Stimulated activated CD4-positive, alpha-beta T cell treated with anti-CD3 and anti-CD28 coated beads, Interleukin-15, amount 100 ng/mL, for 48 hours (primary cell): ENCODE data around the gene NATD1.

ENCODE experiments used
- DNase-seq, 2 donors: peaks; one replicate each; pipeline ENCODE4 v3.0.0-alpha.2; 2020; ENCODE audit warnings: low read depth in 2 of 2

The NATD1 gene

GRCh38 chr17:21289902-21290571 is 36.8 kb upstream of the NATD1 start:
- no peak for DNase-seq

GRCh38 chr17:21289175-21289901 is 36.1 kb upstream of the NATD1 start:
- no peak for DNase-seq

- no peak for DNase-seq
Observed at GRCh38 chr17:21288571-21289017, 35.4 kb upstream of the NATD1 start.

GRCh38 chr17:21287703-21288449 is 34.7 kb upstream of the NATD1 start:
- peak; percentile 94 to 96 for DNase-seq

GRCh38 chr17:21286909-21287702 is 33.9 kb upstream of the NATD1 start:
- no peak for DNase-seq

GRCh38 chr17:21286066-21286770 is 33.0 kb upstream of the NATD1 start:
- DNase-seq: no peak

GRCh38 chr17:21285164-21286065 is 32.2 kb upstream of the NATD1 start:
- DNase-seq: no peak

- peak; percentile 96 to 97 for DNase-seq
Observed at GRCh38 chr17:21284319-21285163, 31.3 kb upstream of the NATD1 start, which contains the start of gene MAP2K3. Gene MAP2K3 (plus strand): TSS chr17:21284711. CDS start chr17:21284921, 210 bp downstream.

GRCh38 chr17:21283482-21284318 is 30.5 kb upstream of the NATD1 start:
- no peak for DNase-seq

GRCh38 chr17:21282850-21283249 is 29.6 kb upstream of the NATD1 start:
- no peak for DNase-seq

GRCh38 chr17:21282231-21282630 is 29.0 kb upstream of the NATD1 start:
- no peak for DNase-seq

- DNase-seq: peak; percentile 80 to 90
Observed at GRCh38 chr17:21280081-21280518, 26.9 kb upstream of the NATD1 start.

- DNase-seq: no peak
Observed at GRCh38 chr17:21279582-21279981, 26.4 kb upstream of the NATD1 start.

GRCh38 chr17:21279198-21279535 is 26.0 kb upstream of the NATD1 start:
- no peak for DNase-seq

- DNase-seq: no peak
Observed at GRCh38 chr17:21278450-21279197, 25.4 kb upstream of the NATD1 start.

GRCh38 chr17:21277332-21277731 is 24.1 kb upstream of the NATD1 start:
- DNase-seq: no peak

- no peak for DNase-seq
Observed at GRCh38 chr17:21276264-21276588, 23.0 kb upstream of the NATD1 start.
